GM12878 (cell line): ENCODE data around the gene EHBP1L1. TPM values are rescaled to one million over a fixed set of nuclear protein-coding genes. Genes with fewer than 3 reads are reported as not detected.

Experiments
- ATAC-seq: fragments of 200-7000 bp; cut with Tn5 transposase; 3 replicates; pipeline ENCODE4 v1.9.1; 2020; ENCODE audit warnings: mild to moderate bottlenecking, moderate library complexity
- BruUV-seq: library from RNA; stranded (reverse); fragments of 400-500 nt; replicated peaks from 2 replicates; lab custom pipeline; 2021; lab: Mats Ljungman, UMichigan
- CTCF ChIA-PET: fragments of 300-600 bp; sonication (Branson Sonifier 250); formaldehyde crosslinking; extraction: SDS; loops from one replicate; lab custom pipeline; 2021; ENCODE audit warnings: inconsistent platforms; lab: Yijun Ruan, JAX
- POLR2A ChIA-PET: fragments of 350-600 bp; formaldehyde crosslinking; extraction: SDS; loops from one replicate; lab custom pipeline; 2021; ENCODE audit warnings: inconsistent platforms; lab: Charles Lee
- RAD21 ChIA-PET: fragments of 300-600 bp; sonication (Branson Sonifier 250); formaldehyde crosslinking; loops from one replicate; lab custom pipeline; 2023; ENCODE audit warnings: antibody characterized with exemption; ENCODE audit not compliant: unreplicated experiment; lab: Charles Lee
- SMC1A ChIA-PET: fragments of 300-600 bp; sonication (Branson Sonifier 250); formaldehyde crosslinking; loops from one replicate; lab custom pipeline; 2023; ENCODE audit not compliant: unreplicated experiment, uncharacterized antibody; lab: Charles Lee
- DNase-seq: peaks from one replicate; pipeline ENCODE4 v3.0.0-alpha.2; 2011; ENCODE audit warnings: low read depth, low spot score
- FAIRE-seq: peaks from 3 replicates; lab custom pipeline; 2011; peaks lifted over from hg19 to GRCh38; lab: Jason Lieb, UNC
- H2AFZ ChIP-seq: 2 replicates; pipeline ENCODE4 v1.6.0; 2011; ENCODE audit warnings: low read depth, low read length, control low read depth; ENCODE audit not compliant: control insufficient read depth
- H3K27ac ChIP-seq: 2 replicates; pipeline ENCODE4 v1.5.1; 2011; ENCODE audit warnings: control low read depth; ENCODE audit not compliant: control insufficient read depth, insufficient read depth
- H3K27me3 ChIP-seq, 2 experiments: replicated peaks in 1 of 2; 2 replicates each; pipeline versions ENCODE4 v1.6.0 to v1.6.1; 2011; ENCODE audit warnings: low read length in 1 of 2; ENCODE audit not compliant: control insufficient read depth in 2 of 2, insufficient read depth in 2 of 2
- H3K36me3 ChIP-seq, 2 experiments: 2 replicates each; pipeline ENCODE4 v1.5.1; 2011; ENCODE audit warnings: low read length in 1 of 2; ENCODE audit not compliant: control insufficient read depth in 2 of 2, insufficient read depth in 2 of 2
- H3K4me1 ChIP-seq: 2 replicates; pipeline ENCODE4 v1.6.1; 2011; ENCODE audit warnings: mild to moderate bottlenecking, low read length, moderate library complexity, mixed read lengths; ENCODE audit not compliant: control insufficient read depth, insufficient read depth
- H3K4me2 ChIP-seq: 2 replicates; pipeline ENCODE4 v1.6.0; 2011; ENCODE audit warnings: control low read depth; ENCODE audit not compliant: control insufficient read depth, insufficient read depth
- H3K4me3 ChIP-seq: fragments of 200-600 bp; sonication (generic); 2 replicates; pipeline ENCODE4 v1.5.1; 2016
- H3K79me2 ChIP-seq: 2 replicates; pipeline ENCODE4 v1.6.0; 2011; ENCODE audit warnings: low read length; ENCODE audit not compliant: control insufficient read depth, insufficient read depth
- H3K9ac ChIP-seq: 2 replicates; pipeline ENCODE4 v1.8.0; 2011; ENCODE audit warnings: low read length, control low read depth, mixed read lengths; ENCODE audit not compliant: control insufficient read depth, insufficient read depth
- H3K9me3 ChIP-seq: replicated peaks from 3 replicates; pipeline ENCODE4 v1.5.1; 2011; ENCODE audit warnings: mild to moderate bottlenecking, low read length; ENCODE audit not compliant: control insufficient read depth, insufficient read depth
- H4K20me1 ChIP-seq: 2 replicates; pipeline ENCODE4 v1.6.0; 2011; ENCODE audit not compliant: control insufficient read depth, insufficient read depth
- BACH1 ChIP-seq: fragments of 450-650 bp; IDR thresholded peaks from 2 replicates; pipeline ENCODE4 v1.6.1; 2017; ENCODE audit warnings: mild to moderate bottlenecking, borderline replicate concordance
- BHLHE40 ChIP-seq, 2 experiments: fragments of 450-650 bp in 1 of 2; IDR thresholded peaks; 2 replicates each; pipeline ENCODE4 v1.6.1; 2011 to 2017; ENCODE audit warnings: low read depth in 2 of 2, borderline replicate concordance in 1 of 2, improper control_type of control experiment in 1 of 2, low read length in 1 of 2, mild to moderate bottlenecking in 1 of 2
- EGR1 ChIP-seq, 2 experiments: IDR thresholded peaks; 1 replicate in 1 of 2; 2 replicates in 1 of 2; pipeline ENCODE4 v1.6.1; 2011 to 2012; ENCODE audit warnings: low read depth in 2 of 2, low read length in 2 of 2, borderline replicate concordance in 1 of 2, mild to moderate bottlenecking in 1 of 2, moderate library complexity in 1 of 2
- HDGF ChIP-seq: fragments of 450-650 bp; IDR thresholded peaks from 2 replicates; pipeline ENCODE4 v1.6.1; 2016; ENCODE audit warnings: antibody characterized with exemption
- LARP7 ChIP-seq: fragments of 450-650 bp; IDR thresholded peaks from 2 replicates; pipeline ENCODE4 v1.6.1; 2017; ENCODE audit warnings: mild to moderate bottlenecking
- NR2F1 ChIP-seq: fragments of 450-650 bp; conservative IDR thresholded peaks from 2 replicates; pipeline ENCODE4 v1.6.1; 2017; ENCODE audit warnings: mild to moderate bottlenecking
- SMARCA5 ChIP-seq: fragments of 450-650 bp; IDR thresholded peaks from 2 replicates; pipeline ENCODE4 v1.6.1; 2017; ENCODE audit warnings: mild to moderate bottlenecking
- YY1 ChIP-seq: IDR thresholded peaks from 2 replicates; pipeline ENCODE4 v1.6.1; 2011; ENCODE audit warnings: low read depth, mild to moderate bottlenecking, low read length
- WGBS: methylation state at CpG from one replicate; pipeline ENCODE4 v1.1.6; 2016; ENCODE audit warnings: low lambda C conversion rate; ENCODE audit not compliant: insufficient replicate concordance, insufficient coverage; ENCODE audit errors: missing lambda C conversion rate; 5-methylcytosine and 5-hydroxymethylcytosine counted together
- in situ Hi-C: fragments of 300-500 bp; cut with MboI; formaldehyde crosslinking; loops from 9 replicates; pipeline ENCODE4 v1.14.3; 2018; ENCODE audit warnings: mixed read lengths
- intact Hi-C: fragments of 100-400 bp; cut with micrococcal nuclease; formaldehyde crosslinking; loops from one replicate; pipeline ENCODE4 v1.14.2; 2022; ENCODE audit not compliant: unreplicated experiment
- polyA plus RNA-seq, 11 experiments: library from polyadenylated mRNA; depleted of rRNA in 4 of 11; unstranded in 6 of 11; stranded (reverse) in 5 of 11; fragments of >200 nt; fragmentation: Nextera tagmentation in 4 of 11; fragmentation: Illumina TruSeq in 1 of 11; extraction: Ambion mirVana in 4 of 11; extraction: Trizol in 1 of 11; gene quantifications; 1 replicate in 1 of 11; 2 replicates in 10 of 11; pipeline versions ENCODE4 v1.2.1 to v1.2.3, GENCODE V29; 2011 to 2016; ENCODE audit warnings: inconsistent platforms in 2 of 11, missing spikeins in 2 of 11, low read depth in 1 of 11
- total RNA-seq, 4 experiments: library from RNA; depleted of rRNA in 3 of 4; stranded (reverse); fragments of >200 nt in 3 of 4; fragmentation: Illumina TruSeq in 1 of 4; extraction: Trizol in 1 of 4; gene quantifications; 2 replicates each; pipeline versions ENCODE4 v1.2.1 to v1.2.3, GENCODE V29; 2013 to 2021
- TF ChIP-seq, protein P1 (sequence below): fragments of 450-650 bp; conservative IDR thresholded peaks from 2 replicates; pipeline ENCODE4 v1.6.1; 2017; ENCODE audit warnings: mild to moderate bottlenecking, moderate library complexity
- TF ChIP-seq, protein P2 (sequence below): fragments of 450-650 bp; IDR thresholded peaks from 2 replicates; pipeline ENCODE4 v1.6.1; 2017; ENCODE audit warnings: mild to moderate bottlenecking, moderate library complexity

Gene EHBP1L1
- total and polyA plus RNA-seq, 10 of the 15 experiments (the other 5 are each of a cell fraction or from before 2014, with no cell fraction given) = 0.06 to 99.4 (median 32.7) TPM

DNA sequence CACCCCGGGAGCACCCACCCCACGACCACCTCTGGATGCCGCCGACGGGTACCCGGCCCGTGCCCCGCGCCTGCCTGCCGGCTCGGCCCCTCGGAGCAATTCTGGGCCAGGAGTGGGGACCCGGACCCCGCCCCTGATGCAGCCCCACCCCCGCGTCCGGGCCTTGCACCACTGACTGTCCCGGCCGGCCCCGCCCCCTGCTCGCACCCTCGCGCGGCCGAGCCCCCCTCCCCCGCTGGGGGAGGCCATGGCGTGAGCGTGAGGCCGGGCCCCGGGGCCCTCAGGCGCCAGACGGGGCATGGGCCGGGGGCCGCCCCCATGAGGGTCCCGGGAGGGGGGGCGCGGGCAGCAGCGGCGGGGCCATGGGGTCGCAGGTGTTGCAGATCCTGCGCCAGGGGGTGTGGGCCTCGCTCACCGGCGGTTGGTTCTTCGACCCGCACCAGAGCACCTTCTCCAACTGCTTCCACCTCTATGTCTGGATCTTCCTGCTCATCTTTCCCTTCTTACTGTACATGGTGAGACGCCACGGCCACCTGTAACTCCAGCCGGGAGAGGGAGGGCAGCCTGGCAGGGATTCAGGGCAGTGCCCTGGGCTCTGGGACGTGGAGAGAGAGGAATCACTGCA lies 40.2 kb downstream of the EHBP1L1 start:
- FAIRE-seq (no peak), DNase-seq (no peak), ATAC-seq (peak; percentile 11)
- intact Hi-C loops = loop anchor here (1.0 to 2.0 kb wide), 5 partner anchors 23 to 75 kb away; partner anchors contain the start of genes SIPA1 and ZNRD2
- Histone ChIP-seq H3K4me1 (peaks cover 24% of the 10 kb centered on the region), H3K27ac (peak overlapping the region; percentile 64), H4K20me1 (no peaks in the 10 kb centered on the region; the same call in 1 of the 2 replicates), H3K36me3 (peaks cover 17 to 21% of the 10 kb centered on the region in 2 experiments; a peak in 3 of 4 replicates), H3K79me2 (peaks cover 72% of the 10 kb centered on the region), H3K4me3 (peak overlapping the region; percentile 100)
- ChIA-PET CTCF (interaction anchor here (0.6 to 3.8 kb wide), 11 partner anchors 10 to 286 kb away, joined by 3 to 35 read pairs (median 6); partner anchors contain the start of genes FAM89B, SIPA1 and ZNRD2), RAD21 (interaction anchor here (0.7 to 4.0 kb wide), 15 partner anchors 16 to 283 kb away, joined by 3 to 36 read pairs (median 5); partner anchors contain the start of genes DPF2, EHBP1L1, FAM89B and KAT5)
- BruUV-seq = no TSS peak
- WGBS = 14% methylated on average over 22 of the region's 50 CpGs
- TF ChIP-seq YY1 (0 out of 2 replicates have a peak, but pooled peaks have one; percentile 38), SMARCA5 (peak; percentile 55; the same call in 1 of the 2 replicates), BACH1 (no peak), BHLHE40 (IDR thresholded peaks at IDR 0.05; ENCODE audit: borderline replicate concordance in 1 of 2, low read depth in 2 of 2, low read length in 1 of 2) (peak in 1 of 2 experiments; percentile 48; a peak in 2 of 4 replicates), NR2F1 (peak; percentile 42; the same call in 1 of the 2 replicates), LARP7 (peak; percentile 73), HDGF (no peak), EGR1 (IDR thresholded peaks at IDR 0.05; ENCODE audit: borderline replicate concordance in 1 of 2, low read depth in 2 of 2, low read length in 2 of 2) (peak in 1 of 2 experiments; percentile 63; a peak in 1 of 3 replicates)
- TF ChIP-seq, protein P1, sequence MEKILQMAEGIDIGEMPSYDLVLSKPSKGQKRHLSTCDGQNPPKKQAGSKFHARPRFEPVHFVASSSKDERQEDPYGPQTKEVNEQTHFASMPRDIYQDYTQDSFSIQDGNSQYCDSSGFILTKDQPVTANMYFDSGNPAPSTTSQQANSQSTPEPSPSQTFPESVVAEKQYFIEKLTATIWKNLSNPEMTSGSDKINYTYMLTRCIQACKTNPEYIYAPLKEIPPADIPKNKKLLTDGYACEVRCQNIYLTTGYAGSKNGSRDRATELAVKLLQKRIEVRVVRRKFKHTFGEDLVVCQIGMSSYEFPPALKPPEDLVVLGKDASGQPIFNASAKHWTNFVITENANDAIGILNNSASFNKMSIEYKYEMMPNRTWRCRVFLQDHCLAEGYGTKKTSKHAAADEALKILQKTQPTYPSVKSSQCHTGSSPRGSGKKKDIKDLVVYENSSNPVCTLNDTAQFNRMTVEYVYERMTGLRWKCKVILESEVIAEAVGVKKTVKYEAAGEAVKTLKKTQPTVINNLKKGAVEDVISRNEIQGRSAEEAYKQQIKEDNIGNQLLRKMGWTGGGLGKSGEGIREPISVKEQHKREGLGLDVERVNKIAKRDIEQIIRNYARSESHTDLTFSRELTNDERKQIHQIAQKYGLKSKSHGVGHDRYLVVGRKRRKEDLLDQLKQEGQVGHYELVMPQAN = 0 out of 2 replicates have a peak, but pooled peaks have one; percentile 80
- TF ChIP-seq, protein P2, sequence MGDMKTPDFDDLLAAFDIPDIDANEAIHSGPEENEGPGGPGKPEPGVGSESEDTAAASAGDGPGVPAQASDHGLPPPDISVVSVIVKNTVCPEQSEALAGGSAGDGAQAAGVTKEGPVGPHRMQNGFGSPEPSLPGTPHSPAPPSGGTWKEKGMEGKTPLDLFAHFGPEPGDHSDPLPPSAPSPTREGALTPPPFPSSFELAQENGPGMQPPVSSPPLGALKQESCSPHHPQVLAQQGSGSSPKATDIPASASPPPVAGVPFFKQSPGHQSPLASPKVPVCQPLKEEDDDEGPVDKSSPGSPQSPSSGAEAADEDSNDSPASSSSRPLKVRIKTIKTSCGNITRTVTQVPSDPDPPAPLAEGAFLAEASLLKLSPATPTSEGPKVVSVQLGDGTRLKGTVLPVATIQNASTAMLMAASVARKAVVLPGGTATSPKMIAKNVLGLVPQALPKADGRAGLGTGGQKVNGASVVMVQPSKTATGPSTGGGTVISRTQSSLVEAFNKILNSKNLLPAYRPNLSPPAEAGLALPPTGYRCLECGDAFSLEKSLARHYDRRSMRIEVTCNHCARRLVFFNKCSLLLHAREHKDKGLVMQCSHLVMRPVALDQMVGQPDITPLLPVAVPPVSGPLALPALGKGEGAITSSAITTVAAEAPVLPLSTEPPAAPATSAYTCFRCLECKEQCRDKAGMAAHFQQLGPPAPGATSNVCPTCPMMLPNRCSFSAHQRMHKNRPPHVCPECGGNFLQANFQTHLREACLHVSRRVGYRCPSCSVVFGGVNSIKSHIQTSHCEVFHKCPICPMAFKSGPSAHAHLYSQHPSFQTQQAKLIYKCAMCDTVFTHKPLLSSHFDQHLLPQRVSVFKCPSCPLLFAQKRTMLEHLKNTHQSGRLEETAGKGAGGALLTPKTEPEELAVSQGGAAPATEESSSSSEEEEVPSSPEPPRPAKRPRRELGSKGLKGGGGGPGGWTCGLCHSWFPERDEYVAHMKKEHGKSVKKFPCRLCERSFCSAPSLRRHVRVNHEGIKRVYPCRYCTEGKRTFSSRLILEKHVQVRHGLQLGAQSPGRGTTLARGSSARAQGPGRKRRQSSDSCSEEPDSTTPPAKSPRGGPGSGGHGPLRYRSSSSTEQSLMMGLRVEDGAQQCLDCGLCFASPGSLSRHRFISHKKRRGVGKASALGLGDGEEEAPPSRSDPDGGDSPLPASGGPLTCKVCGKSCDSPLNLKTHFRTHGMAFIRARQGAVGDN = no peak
- TF ChIP-seq, all 136 proteins: peak for 7
- no peaks in the 10 kb centered on the region for H3K27me3 ChIP-seq
- SMC1A ChIA-PET = interaction anchor here (1.2 to 1.7 kb wide), 8 partner anchors 10 to 273 kb away, joined by 3 to 21 read pairs (median 6); partner anchors contain the start of genes CCDC85B, FIBP, SIPA1 and ZNRD2
- H3K9me3 ChIP-seq = no peaks in the 10 kb centered on the region
- POLR2A ChIA-PET = interaction anchor here (0.5 to 5.0 kb wide), 19 partner anchors 11 to 327 kb away, joined by 3 to 41 read pairs (median 6); partner anchors contain the start of genes C11orf68, EHBP1L1, FAM89B and MUS81
- in situ Hi-C loops = no loop called here
- H3K4me2 ChIP-seq = peak overlapping the region; percentile 94
- peak overlapping the region; percentile 68 for H3K9ac ChIP-seq
- no peak overlapping the region for H2AFZ ChIP-seq
